GM12878 (cell line): Measurements from ENCODE around the gene STEAP3.

Experiments used
- CBFB ChIP-seq: IDR thresholded peaks from 2 replicates; pipeline ENCODE4 v1.6.1; 2016; ENCODE audit warnings: antibody characterized with exemption, low read depth
- CEBPB ChIP-seq, 2 experiments: fragments of 150-350 bp in 1 of 2; IDR thresholded peaks; 2 replicates each; pipeline ENCODE4 v1.6.1; 2012 to 2014; ENCODE audit warnings: low read depth in 2 of 2, low read length in 2 of 2, borderline replicate concordance in 1 of 2, inconsistent platforms in 1 of 2
- EZH2 ChIP-seq: IDR thresholded peaks from 2 replicates; pipeline ENCODE4 v1.6.1; 2012; ENCODE audit warnings: low read depth, mild to moderate bottlenecking, control low read depth, inconsistent platforms, low read length, borderline replicate concordance; ENCODE audit not compliant: control insufficient read depth
- GABPA ChIP-seq: IDR thresholded peaks from 2 replicates; pipeline ENCODE4 v1.6.1; 2014; ENCODE audit warnings: antibody characterized with exemption, low read depth, mild to moderate bottlenecking, inconsistent platforms
- HDAC2 ChIP-seq: fragments of 200-600 bp; sonication (generic); IDR thresholded peaks from 2 replicates; pipeline ENCODE4 v1.6.1; 2017
- RBBP5 ChIP-seq: fragments of 200-600 bp; sonication (generic); conservative IDR thresholded peaks from 2 replicates; pipeline ENCODE4 v1.6.1; 2016
- ZNF274 ChIP-seq: IDR thresholded peaks from one replicate; pipeline ENCODE4 v1.8.0; 2011; ENCODE audit not compliant: insufficient read length, insufficient read depth

DNA sequence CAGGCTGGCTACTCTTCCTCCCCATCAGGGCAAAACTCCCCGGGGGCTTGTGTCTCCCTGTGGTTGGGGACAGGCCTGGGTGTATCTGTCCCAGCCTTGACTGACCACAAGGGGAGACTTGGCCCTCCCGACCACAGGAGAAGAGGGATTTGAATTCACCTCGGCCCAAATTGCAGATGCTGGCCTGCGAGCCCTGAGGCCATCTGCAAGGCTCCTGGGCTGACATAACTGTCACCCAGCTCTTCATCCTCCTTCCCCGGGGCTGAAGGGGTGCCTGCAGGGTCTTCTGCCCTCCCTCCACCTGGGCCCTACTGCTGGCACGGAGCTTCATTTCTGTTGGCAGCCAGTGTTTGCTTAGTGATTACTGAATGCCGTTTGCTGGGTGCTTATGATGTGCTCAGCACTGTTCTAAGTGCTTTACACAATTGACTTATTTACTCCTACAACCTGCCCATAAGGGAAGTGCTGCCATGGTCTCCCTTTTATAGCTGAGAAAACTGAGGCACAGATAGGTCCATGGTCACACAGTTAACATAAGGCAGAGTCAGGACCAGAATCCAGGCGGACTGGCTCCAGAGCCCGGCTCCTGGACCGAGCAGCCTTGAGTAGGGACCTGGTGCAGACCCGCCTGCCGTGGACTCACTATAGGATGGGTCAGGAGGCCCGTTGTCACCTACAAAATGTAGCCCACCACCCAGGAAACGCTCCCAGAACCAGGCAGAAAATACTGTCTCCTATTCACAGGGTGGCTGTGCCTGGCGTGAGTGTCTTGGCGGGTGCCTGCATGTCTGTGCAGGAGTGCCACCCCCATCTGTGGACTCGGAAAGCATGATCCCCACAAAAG, 18.9 kb downstream of the STEAP3 start:
- TF ChIP-seq RBBP5 (no peak), GABPA (no peak), HDAC2 (no peak), ZNF274 (no peak), CEBPB (IDR thresholded peaks at IDR 0.05; ENCODE audit: borderline replicate concordance in 1 of 2, low read depth in 2 of 2, low read length in 2 of 2) (no peak), EZH2 (no peak), CBFB (no peak)
